K562 (cell line): ENCODE results near the gene CACNA2D3. TPM values are rescaled to one million over a fixed set of nuclear protein-coding genes. Genes with fewer than 3 reads are reported as not detected.

ENCODE experiments used
- ATAC-seq: fragments of 200-7000 bp; cut with Tn5 transposase; 3 replicates; pipeline ENCODE4 v1.9.1; 2020; ENCODE audit warnings: moderate library complexity
- BruUV-seq: library from RNA; stranded (reverse); fragments of 400-500 nt; replicated peaks from 2 replicates; lab custom pipeline; 2021; lab: Mats Ljungman, UMichigan
- CTCF ChIA-PET: fragments of 300-600 bp; formaldehyde crosslinking; extraction: SDS; loops from one replicate; lab custom pipeline; 2021; ENCODE audit warnings: low intra/inter-chr PET ratio; lab: Yijun Ruan, JAX
- POLR2A ChIA-PET: fragments of 300-600, 350-650 bp; sonication (Branson Sonifier 250); formaldehyde crosslinking; extraction: SDS; loops from one replicate; lab custom pipeline; 2021; ENCODE audit warnings: antibody characterized with exemption, inconsistent platforms; lab: Yijun Ruan, JAX
- DNase-seq, 4 experiments: peaks; one replicate each; pipeline versions ENCODE4 v3.0.0 to v3.0.0-alpha.2; 2011 to 2018; ENCODE audit warnings: low spot score in 3 of 4, mixed read lengths in 3 of 4; ENCODE audit errors: extremely low read depth in 1 of 4
- FAIRE-seq: peaks from 2 replicates; lab custom pipeline; 2011; peaks lifted over from hg19 to GRCh38; lab: Jason Lieb, UNC
- H2AFZ ChIP-seq: 2 replicates; pipeline ENCODE4 v1.6.0; 2011; ENCODE audit warnings: low read depth, low read length, control low read depth, inconsistent platforms
- H3K27ac ChIP-seq: fragments of 200-600 bp; 3 replicates; pipeline ENCODE4 v1.8.0; 2011; ENCODE audit warnings: low read depth, mild to moderate bottlenecking, control low read depth, inconsistent platforms, low read length, moderate library complexity, mixed read lengths; ENCODE audit errors: extremely low read depth
- H3K27me3 ChIP-seq, 2 experiments: fragments of 300-600 bp in 1 of 2; 2 replicates in 1 of 2; 3 replicates in 1 of 2; pipeline versions ENCODE4 v1.6.0 to v1.8.0; 2011; ENCODE audit warnings: inconsistent platforms in 2 of 2, low read length in 2 of 2, mild to moderate bottlenecking in 1 of 2, mixed read lengths in 1 of 2, moderate library complexity in 1 of 2; ENCODE audit not compliant: control insufficient read depth in 2 of 2, insufficient read depth in 2 of 2
- H3K36me3 ChIP-seq: fragments of 300-600 bp; 3 replicates; pipeline ENCODE4 v1.8.0; 2011; ENCODE audit warnings: mild to moderate bottlenecking, low read length, inconsistent platforms; ENCODE audit not compliant: control insufficient read depth, insufficient read depth
- H3K4me1 ChIP-seq, 2 experiments: fragments of 200-600 bp in 1 of 2; replicated peaks in 1 of 2; 2 replicates in 1 of 2; 3 replicates in 1 of 2; pipeline versions ENCODE4 v1.5.1 to v1.8.0; 2011; ENCODE audit warnings: inconsistent platforms in 2 of 2, low read length in 2 of 2, mild to moderate bottlenecking in 1 of 2, mixed read lengths in 1 of 2, moderate library complexity in 1 of 2; ENCODE audit not compliant: control insufficient read depth in 2 of 2, insufficient read depth in 2 of 2
- H3K4me2 ChIP-seq: 2 replicates; pipeline ENCODE4 v1.6.1; 2011; ENCODE audit warnings: low read length, control low read depth, inconsistent platforms, mixed read lengths; ENCODE audit not compliant: insufficient read depth
- H3K4me3 ChIP-seq: fragments of 200-600 bp; sonication (generic), shearing (Covaris generic); 2 replicates; pipeline ENCODE4 v1.5.1; 2016; ENCODE audit warnings: control low read depth, inconsistent platforms
- H3K79me2 ChIP-seq: fragments of 200-600 bp; 3 replicates; pipeline ENCODE4 v1.8.0; 2011; ENCODE audit warnings: low read length, inconsistent platforms; ENCODE audit not compliant: control insufficient read depth, insufficient read depth
- H3K9ac ChIP-seq, 2 experiments: 2 replicates each; pipeline versions ENCODE4 v1.6.0 to v1.6.1; 2011; ENCODE audit warnings: low read depth in 2 of 2, low read length in 2 of 2, control low read depth in 1 of 2, inconsistent platforms in 1 of 2, mild to moderate bottlenecking in 1 of 2, mixed read lengths in 1 of 2; ENCODE audit not compliant: insufficient read depth in 1 of 2
- H3K9me1 ChIP-seq: one replicate; pipeline ENCODE4 v1.6.0; 2011; ENCODE audit warnings: inconsistent platforms, mild to moderate bottlenecking, low read length, moderate library complexity; ENCODE audit not compliant: control insufficient read depth, insufficient read depth
- H3K9me3 ChIP-seq: replicated peaks from 2 replicates; pipeline ENCODE4 v1.5.1; 2011; ENCODE audit warnings: low read depth, low read length, inconsistent platforms; ENCODE audit not compliant: control insufficient read depth, insufficient read depth
- H4K20me1 ChIP-seq: replicated peaks from 2 replicates; pipeline ENCODE4 v1.6.1; 2011; ENCODE audit warnings: low read length, inconsistent platforms, mixed read lengths; ENCODE audit not compliant: control insufficient read depth, insufficient read depth
- ARID1B ChIP-seq: fragments of 450-650 bp; IDR thresholded peaks from 2 replicates; pipeline ENCODE4 v1.6.1; 2016; ENCODE audit warnings: antibody characterized with exemption, mild to moderate bottlenecking, inconsistent platforms
- CBX3 ChIP-seq, 2 experiments: IDR thresholded peaks; 1 replicate in 1 of 2; 2 replicates in 1 of 2; pipeline ENCODE4 v1.6.1; 2012; ENCODE audit warnings: inconsistent platforms in 2 of 2, low read length in 2 of 2, borderline replicate concordance in 1 of 2, control low read depth in 1 of 2
- CREB3 ChIP-seq: fragments of 450-650 bp; conservative IDR thresholded peaks from 2 replicates; pipeline ENCODE4 v1.6.1; 2016; ENCODE audit warnings: missing genetic modification characterization, low read depth, mild to moderate bottlenecking, missing compliant biosample characterization, moderate library complexity
- E2F1 ChIP-seq: sonication (generic); formaldehyde crosslinking; IDR thresholded peaks from 2 replicates; pipeline ENCODE4 v1.8.1; 2023; ENCODE audit warnings: mild to moderate bottlenecking, missing genetic modification reagents, moderate library complexity
- E2F4 ChIP-seq: sonication (generic); formaldehyde crosslinking; IDR thresholded peaks from 2 replicates; pipeline ENCODE4 v1.8.0; 2022; ENCODE audit warnings: mild to moderate bottlenecking, low read depth, missing genetic modification reagents
- EP400 ChIP-seq: fragments of 450-650 bp; IDR thresholded peaks from 2 replicates; pipeline ENCODE4 v1.6.1; 2017; ENCODE audit warnings: antibody characterized with exemption, mild to moderate bottlenecking, moderate library complexity
- FOXP1 ChIP-seq: sonication (generic); formaldehyde crosslinking; IDR thresholded peaks from 2 replicates; pipeline ENCODE4 v1.8.0; 2022; ENCODE audit warnings: mild to moderate bottlenecking, missing genetic modification reagents
- NBN ChIP-seq: fragments of 450-650 bp; IDR thresholded peaks from 2 replicates; pipeline ENCODE4 v1.6.1; 2016; ENCODE audit warnings: low read depth, mild to moderate bottlenecking
- PCBP1 ChIP-seq: fragments of 200-400 bp; formaldehyde crosslinking; IDR thresholded peaks from 2 replicates; pipeline ENCODE4 v1.6.1; 2018; ENCODE audit warnings: mild to moderate bottlenecking, low read depth, low read length; ENCODE audit not compliant: poor library complexity, severe bottlenecking
- PHF20 ChIP-seq: fragments of 450-650 bp; IDR thresholded peaks from 2 replicates; pipeline ENCODE4 v1.6.1; 2018; ENCODE audit not compliant: partially characterized antibody
- PTRF ChIP-seq: fragments of 450-650 bp; IDR thresholded peaks from 2 replicates; pipeline ENCODE4 v1.6.1; 2016; ENCODE audit warnings: mild to moderate bottlenecking, missing genetic modification characterization, missing compliant biosample characterization
- PTTG1 ChIP-seq: fragments of 450-650 bp; IDR thresholded peaks from 2 replicates; pipeline ENCODE4 v1.6.1; 2016; ENCODE audit warnings: low read depth, mild to moderate bottlenecking, missing genetic modification characterization, missing compliant biosample characterization
- RCOR1 ChIP-seq, 2 experiments: IDR thresholded peaks; 2 replicates each; pipeline ENCODE4 v1.6.1; 2012; ENCODE audit warnings: low read depth in 2 of 2, low read length in 2 of 2, borderline replicate concordance in 1 of 2, improper control_type of control experiment in 1 of 2
- TEAD4 ChIP-seq, 2 experiments: sonication (generic) in 1 of 2; formaldehyde crosslinking in 1 of 2; IDR thresholded peaks; 2 replicates each; pipeline versions ENCODE4 v1.6.1 to v1.8.0; 2012 to 2022; ENCODE audit warnings: borderline replicate concordance in 1 of 2, inconsistent platforms in 1 of 2, low read length in 1 of 2, mild to moderate bottlenecking in 1 of 2, missing genetic modification reagents in 1 of 2
- XRCC3 ChIP-seq: fragments of 450-650 bp; IDR thresholded peaks from 2 replicates; pipeline ENCODE4 v1.6.1; 2017; ENCODE audit warnings: mild to moderate bottlenecking, moderate library complexity
- XRCC5 ChIP-seq: fragments of 200-400 bp; formaldehyde crosslinking; IDR thresholded peaks from 2 replicates; pipeline ENCODE4 v1.6.1; 2017; ENCODE audit warnings: low read depth, mild to moderate bottlenecking, low read length
- ZBTB12 ChIP-seq: fragments of 250-450 bp; sonication (Bioruptor Pico); IDR thresholded peaks from 2 replicates; pipeline ENCODE4 v1.4.0; 2020
- ZEB2 ChIP-seq: fragments of 450-650 bp; IDR thresholded peaks from 2 replicates; pipeline ENCODE4 v1.6.1; 2016
- ZNF143 ChIP-seq: sonication (generic); formaldehyde crosslinking; IDR thresholded peaks from 2 replicates; pipeline ENCODE4 v1.9.0; 2022; ENCODE audit warnings: mild to moderate bottlenecking, missing genetic modification reagents
- ZNF232 ChIP-seq: sonication (generic); formaldehyde crosslinking; IDR thresholded peaks from 2 replicates; pipeline ENCODE4 v1.8.0; 2022; ENCODE audit warnings: mild to moderate bottlenecking, missing genetic modification reagents
- WGBS: fragments of 100-300 bp; shearing (Covaris generic); methylation state at CpG from one replicate; pipeline ENCODE4 v1.1.6; 2016; ENCODE audit warnings: low coverage, mixed read lengths; ENCODE audit not compliant: insufficient coverage; ENCODE audit errors: missing lambda C conversion rate; 5-methylcytosine and 5-hydroxymethylcytosine counted together
- in situ Hi-C: fragments of 300-500 bp; cut with MboI; formaldehyde crosslinking; loops from 4 replicates; pipeline ENCODE4 v1.15.0; 2018; ENCODE audit warnings: inconsistent platforms, mixed read lengths
- intact Hi-C: fragments of 100-400 bp; cut with micrococcal nuclease; formaldehyde crosslinking; loops from 2 replicates; pipeline ENCODE4 v1.14.2; 2022
- polyA plus RNA-seq, 8 experiments: library from polyadenylated mRNA; depleted of rRNA in 4 of 8; stranded (reverse) in 5 of 8; unstranded in 3 of 8; fragments of >200 nt; fragmentation: Nextera tagmentation in 2 of 8; fragmentation: Illumina TruSeq in 1 of 8; extraction: Ambion mirVana in 2 of 8; extraction: Trizol in 1 of 8; gene quantifications; 2 replicates each; pipeline versions ENCODE4 v1.2.1 to v1.2.3, GENCODE V29; 2011 to 2014; ENCODE audit warnings: inconsistent platforms in 1 of 8, missing spikeins in 1 of 8
- total RNA-seq, 7 experiments: library from RNA; depleted of rRNA in 6 of 7; stranded (reverse); fragments of >200 nt in 6 of 7; fragmentation: Illumina TruSeq in 2 of 7; extraction: Trizol in 2 of 7; gene quantifications; 2 replicates each; pipeline versions ENCODE4 v1.2.1 to v1.2.3, GENCODE V29; 2011 to 2021; ENCODE audit warnings: low replicate concordance in 1 of 7

The CACNA2D3 gene
- total and polyA plus RNA-seq, 9 of the 15 experiments (the other 6 are each of a cell fraction or from before 2014, with no cell fraction given): 0.01 TPM; not detected in 8

- no peaks in the 10 kb centered on the region for H3K9me3 ChIP-seq
- no peaks in the 10 kb centered on the region for H3K79me2 ChIP-seq
- POLR2A ChIA-PET: no interaction called here
- DNase-seq (peak in 1 of 4 experiments; percentile 1), ATAC-seq (no peak), FAIRE-seq (no peak)
- CTCF ChIA-PET: interaction anchor here (0.6 kb wide), 1 partner anchor 19 kb away, joined by 3 read pairs; no protein-coding TSS in a partner anchor
- no peaks in the 10 kb centered on the region for H4K20me1 ChIP-seq
- no peak overlapping the region for H3K4me2 ChIP-seq
- peaks cover 0 to 3% of the 10 kb centered on the region in 2 experiments; a peak in 3 of 5 replicates for H3K4me1 ChIP-seq
- 0% methylated on average over 4 of the region's 4 CpGs for WGBS
- BruUV-seq: no TSS peak
- H3K9ac ChIP-seq: no peak overlapping the region
- no peaks in the 10 kb centered on the region for H3K27me3 ChIP-seq
- no peaks in the 10 kb centered on the region for H3K36me3 ChIP-seq
- H3K4me3 ChIP-seq: no peak overlapping the region
- no peaks in the 10 kb centered on the region for H3K9me1 ChIP-seq
- intact Hi-C loops: no loop called here
- H2AFZ ChIP-seq: no peak overlapping the region
- no peak overlapping the region for H3K27ac ChIP-seq
- in situ Hi-C loops: no loop called here
- TF ChIP-seq FOXP1 (CRISPR knock-in tag) (no peak), XRCC3 (no peak), ZNF232 (no peak), CREB3 (tag) (no peak), RCOR1 (IDR thresholded peaks at IDR 0.05; ENCODE audit: borderline replicate concordance in 1 of 2, low read depth in 2 of 2, low read length in 2 of 2) (0 out of 4 replicates have a peak, but pooled peaks of 1 of the 2 experiments have one; percentile 21), PTTG1 (tag) (no peak), XRCC5 (no peak), NBN (no peak), PCBP1 (no peak), CBX3 (IDR thresholded peaks at IDR 0.05; ENCODE audit: borderline replicate concordance in 1 of 2, low read length in 2 of 2) (no peak), PHF20 (no peak), E2F4 (CRISPR knock-in tag) (no peak), ZNF143 (CRISPR knock-in tag) (no peak), EP400 (no peak), ARID1B (peak; percentile 55; the same call in 1 of the 2 replicates), TEAD4 (IDR thresholded peaks at IDR 0.05; ENCODE audit: low read length) (0 out of 2 replicates have a peak, but pooled peaks have one; percentile 22), TEAD4 (CRISPR knock-in tag; IDR thresholded peaks at IDR 0.05; ENCODE audit: borderline replicate concordance) (no peak), E2F1 (no peak), PTRF (tag) (no peak), ZEB2 (no peak), ZBTB12 (CRISPR knock-in tag) (no peak)
These were observed 841.3 kb downstream of the CACNA2D3 start for GRCh38 chr3:54963641-54964040.
